ENCODE data around the gene ASB6. TPM values are rescaled to one million over a fixed set of nuclear protein-coding genes. Genes with fewer than 3 reads are reported as not detected.

Gene ASB6
- polyA plus RNA-seq, 2 of the 4 experiments (the other 2 are of a cell fraction), result 9.2 to 17.3 TPM

DNA sequence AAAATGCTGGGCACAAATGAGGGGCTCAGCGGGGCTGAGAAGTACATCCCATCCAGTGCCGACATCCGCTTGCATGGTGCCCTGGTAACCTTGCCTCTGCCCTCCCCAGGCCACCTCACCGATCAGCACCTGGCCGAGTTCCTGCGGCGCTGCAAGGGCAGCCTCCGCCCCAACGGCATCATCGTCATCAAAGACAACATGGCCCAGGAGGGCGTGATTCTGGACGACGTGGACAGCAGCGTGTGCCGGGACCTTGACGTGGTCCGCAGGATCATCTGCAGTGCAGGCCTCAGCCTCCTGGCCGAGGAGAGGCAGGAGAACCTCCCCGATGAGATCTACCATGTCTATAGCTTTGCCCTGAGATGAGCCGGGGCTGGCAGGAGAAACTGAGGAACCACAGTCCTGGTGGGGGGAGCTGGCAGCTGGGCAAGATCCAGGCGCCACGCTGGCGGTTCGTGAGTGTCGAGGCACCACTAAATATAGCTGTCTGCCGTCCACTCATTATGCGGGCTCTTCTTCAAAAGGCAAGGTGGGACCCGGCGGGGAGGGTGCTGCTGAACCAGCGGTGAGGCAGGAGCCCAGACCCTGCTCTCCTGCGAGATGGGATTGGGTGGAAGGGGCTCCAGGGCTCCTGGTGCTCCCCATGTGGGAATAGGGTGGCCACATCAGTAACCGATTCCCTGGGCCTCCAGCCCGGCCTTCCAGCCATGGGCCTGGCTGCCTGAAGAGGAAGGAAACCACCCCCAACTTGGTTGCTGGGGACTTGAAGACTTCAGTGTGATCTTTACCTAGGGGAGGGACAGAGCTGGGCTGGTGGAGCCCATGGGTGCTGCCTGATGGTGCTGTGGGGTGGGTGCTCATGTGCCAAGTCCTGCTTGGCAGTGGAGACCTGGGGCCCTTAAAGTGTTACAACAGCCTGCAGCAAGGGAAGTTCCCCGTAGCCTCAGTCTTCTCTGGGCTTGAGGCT is 6.6 kb downstream of the ASB6 start:
- no peak overlapping the region for H3K27ac ChIP-seq
- POLR2A ChIA-PET, result no interaction called here
- CTCF ChIA-PET, result interaction anchor here (1.0 to 26.2 kb wide), 3 partner anchors 11 to 502 kb away, joined by 4 to 947 read pairs (median 8); no protein-coding TSS in a partner anchor
- no peak for ATAC-seq
- H3K4me3 ChIP-seq, result no peak overlapping the region
- no peak overlapping the region for H3K4me2 ChIP-seq
- TF ChIP-seq, protein P1, sequence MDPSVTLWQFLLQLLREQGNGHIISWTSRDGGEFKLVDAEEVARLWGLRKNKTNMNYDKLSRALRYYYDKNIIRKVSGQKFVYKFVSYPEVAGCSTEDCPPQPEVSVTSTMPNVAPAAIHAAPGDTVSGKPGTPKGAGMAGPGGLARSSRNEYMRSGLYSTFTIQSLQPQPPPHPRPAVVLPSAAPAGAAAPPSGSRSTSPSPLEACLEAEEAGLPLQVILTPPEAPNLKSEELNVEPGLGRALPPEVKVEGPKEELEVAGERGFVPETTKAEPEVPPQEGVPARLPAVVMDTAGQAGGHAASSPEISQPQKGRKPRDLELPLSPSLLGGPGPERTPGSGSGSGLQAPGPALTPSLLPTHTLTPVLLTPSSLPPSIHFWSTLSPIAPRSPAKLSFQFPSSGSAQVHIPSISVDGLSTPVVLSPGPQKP (IDR thresholded peaks at IDR 0.05; ENCODE audit: low read depth, low read length), result no peak
- TF ChIP-seq CEBPB (IDR thresholded peaks at IDR 0.05), result no peak
- no peak for TF ChIP-seq ESRRA (IDR thresholded peaks at IDR 0.05; ENCODE audit: borderline replicate concordance, low read length)
- no peak for TF ChIP-seq HOXB5 (CRISPR knock-in tag; IDR thresholded peaks at IDR 0.05)
- no peak for TF ChIP-seq KDM1A (IDR thresholded peaks at IDR 0.05; ENCODE audit: low read depth)
- TF ChIP-seq HOXB13 (CRISPR knock-in tag; IDR thresholded peaks at IDR 0.05; ENCODE audit: low read depth), result no peak
- no peak for TF ChIP-seq TFCP2L1 (CRISPR knock-in tag; IDR thresholded peaks at IDR 0.05)
- TF ChIP-seq RAD21 (conservative IDR thresholded peaks at IDR 0.05 in 1 of 2, IDR thresholded peaks at IDR 0.05 in 1 of 2), result no peak
- TF ChIP-seq TP53 (CRISPR knock-in tag; IDR thresholded peaks at IDR 0.05), result no peak
- TF ChIP-seq, protein P2, sequence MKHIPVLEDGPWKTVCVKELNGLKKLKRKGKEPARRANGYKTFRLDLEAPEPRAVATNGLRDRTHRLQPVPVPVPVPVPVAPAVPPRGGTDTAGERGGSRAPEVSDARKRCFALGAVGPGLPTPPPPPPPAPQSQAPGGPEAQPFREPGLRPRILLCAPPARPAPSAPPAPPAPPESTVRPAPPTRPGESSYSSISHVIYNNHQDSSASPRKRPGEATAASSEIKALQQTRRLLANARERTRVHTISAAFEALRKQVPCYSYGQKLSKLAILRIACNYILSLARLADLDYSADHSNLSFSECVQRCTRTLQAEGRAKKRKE (CRISPR knock-in tag; IDR thresholded peaks at IDR 0.05; ENCODE audit: low read depth), result no peak
- 91% methylated on average over 32 of the region's 34 CpGs for WGBS (ENCODE audit: missing lambda C conversion rate)
- DNase-seq (ENCODE audit: low read depth in 1 of 2, low spot score in 1 of 2), result no peak
- H3K9me3 ChIP-seq, result no peaks in the 10 kb centered on the region
- peaks cover 10% of the 10 kb centered on the region for H3K4me1 ChIP-seq
- FAIRE-seq, result no peak

DNA sequence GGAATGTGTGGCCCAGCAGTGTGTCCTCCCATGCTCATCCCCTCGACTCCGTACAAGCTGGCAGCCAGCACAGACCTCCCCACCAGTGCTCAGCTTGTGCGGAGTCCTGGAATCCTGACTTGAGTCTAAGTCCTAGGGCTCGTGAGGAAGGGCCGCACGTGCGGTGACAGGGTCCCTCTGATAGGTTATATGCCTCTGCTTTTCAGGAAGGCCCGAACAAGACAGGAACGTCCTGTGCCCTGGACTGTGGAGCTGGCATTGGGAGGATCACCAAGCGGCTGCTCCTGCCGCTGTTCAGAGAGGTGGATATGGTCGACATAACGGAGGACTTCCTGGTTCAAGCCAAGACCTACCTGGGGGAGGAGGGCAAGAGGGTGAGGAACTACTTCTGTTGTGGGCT is 8.1 kb downstream of the ASB6 start:
- no peak overlapping the region for H3K4me2 ChIP-seq
- ChIA-PET POLR2A (interaction anchor here (0.6 kb wide), 1 partner anchor 8 kb away, joined by 3 read pairs; the partner anchor contains the start of gene NTMT1), CTCF (interaction anchor here (0.9 to 26.2 kb wide), 6 partner anchors 6 to 500 kb away, joined by 3 to 947 read pairs (median 12); partner anchors contain the start of gene ASB6)
- H3K4me3 ChIP-seq, result no peak overlapping the region
- H3K9me3 ChIP-seq, result no peaks in the 10 kb centered on the region
- TF ChIP-seq POLR2AphosphoS2 (conservative IDR thresholded peaks at IDR 0.05; ENCODE audit: low read length) (no peak), MAZ (IDR thresholded peaks at IDR 0.05; ENCODE audit: borderline replicate concordance, low read depth, low read length) (no peak), RCOR1 (IDR thresholded peaks at IDR 0.05; ENCODE audit: low read depth, low read length) (no peak)
- FAIRE-seq (no peak), DNase-seq (ENCODE audit: low read depth in 1 of 2, low spot score in 1 of 2) (no peak), ATAC-seq (no peak)
- H3K27ac ChIP-seq, result no peak overlapping the region
- WGBS (ENCODE audit: missing lambda C conversion rate), result 96% methylated on average over 12 of the region's 13 CpGs
- H3K4me1 ChIP-seq, result peaks cover 7% of the 10 kb centered on the region; the same call in 2 of the 3 replicates

DNA sequence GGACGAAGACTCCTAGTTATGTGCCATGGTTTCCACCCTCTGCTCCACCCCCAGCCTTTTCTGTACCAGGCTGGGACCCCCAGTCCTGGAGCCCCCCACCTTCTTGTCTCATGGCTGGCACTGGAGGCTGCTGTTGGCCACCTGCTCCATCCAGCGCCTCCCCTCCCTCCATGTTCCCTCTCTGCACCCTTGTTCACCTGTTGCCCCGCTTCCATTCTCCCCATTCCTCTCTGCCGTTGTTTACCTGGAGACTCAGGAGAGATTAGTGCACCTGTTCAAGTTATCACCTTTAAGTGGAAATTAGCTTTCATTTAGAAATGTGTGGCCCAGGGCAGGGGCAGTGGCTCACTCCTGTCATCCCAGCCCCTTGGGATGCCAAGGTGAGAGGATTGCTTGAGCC is 8.7 kb downstream of the ASB6 start:
- ChIA-PET CTCF (interaction anchor here (1.0 to 26.2 kb wide), 5 partner anchors 7 to 500 kb away, joined by 4 to 947 read pairs (median 16); partner anchors contain the start of gene ASB6), POLR2A (interaction anchor here (0.6 kb wide), 1 partner anchor 7 kb away, joined by 3 read pairs; the partner anchor contains the start of gene NTMT1)
- 94% methylated on average over 4 of the region's 4 CpGs for WGBS (ENCODE audit: missing lambda C conversion rate)
- Histone ChIP-seq H3K4me1 (peaks cover 12% of the 10 kb centered on the region; the same call in 2 of the 3 replicates), H3K27ac (no peak overlapping the region), H3K4me2 (no peak overlapping the region), H3K4me3 (no peak overlapping the region), H3K9me3 (no peaks in the 10 kb centered on the region)
- FAIRE-seq (no peak), ATAC-seq (no peak), DNase-seq (ENCODE audit: low read depth in 1 of 2, low spot score in 1 of 2) (no peak)
- TF ChIP-seq NR3C1 (IDR thresholded peaks at IDR 0.05), result no peak
- TF ChIP-seq ZFP36 (IDR thresholded peaks at IDR 0.05; ENCODE audit: borderline replicate concordance, partially characterized antibody), result no peak
- no peak for TF ChIP-seq RFX5 (IDR thresholded peaks at IDR 0.05)
- TF ChIP-seq, protein P3, sequence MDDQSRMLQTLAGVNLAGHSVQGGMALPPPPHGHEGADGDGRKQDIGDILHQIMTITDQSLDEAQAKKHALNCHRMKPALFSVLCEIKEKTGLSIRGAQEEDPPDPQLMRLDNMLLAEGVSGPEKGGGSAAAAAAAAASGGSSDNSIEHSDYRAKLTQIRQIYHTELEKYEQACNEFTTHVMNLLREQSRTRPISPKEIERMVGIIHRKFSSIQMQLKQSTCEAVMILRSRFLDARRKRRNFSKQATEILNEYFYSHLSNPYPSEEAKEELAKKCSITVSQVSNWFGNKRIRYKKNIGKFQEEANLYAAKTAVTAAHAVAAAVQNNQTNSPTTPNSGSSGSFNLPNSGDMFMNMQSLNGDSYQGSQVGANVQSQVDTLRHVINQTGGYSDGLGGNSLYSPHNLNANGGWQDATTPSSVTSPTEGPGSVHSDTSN (IDR thresholded peaks at IDR 0.05), result no peak
- no peak for TF ChIP-seq EHMT2 (IDR thresholded peaks at IDR 0.05; ENCODE audit: low read depth)
- no peak for TF ChIP-seq EP300 (IDR thresholded peaks at IDR 0.05)
- TF ChIP-seq POLR2A (IDR thresholded peaks at IDR 0.05; ENCODE audit: low read length), result no peak
- TF ChIP-seq, protein P4, sequence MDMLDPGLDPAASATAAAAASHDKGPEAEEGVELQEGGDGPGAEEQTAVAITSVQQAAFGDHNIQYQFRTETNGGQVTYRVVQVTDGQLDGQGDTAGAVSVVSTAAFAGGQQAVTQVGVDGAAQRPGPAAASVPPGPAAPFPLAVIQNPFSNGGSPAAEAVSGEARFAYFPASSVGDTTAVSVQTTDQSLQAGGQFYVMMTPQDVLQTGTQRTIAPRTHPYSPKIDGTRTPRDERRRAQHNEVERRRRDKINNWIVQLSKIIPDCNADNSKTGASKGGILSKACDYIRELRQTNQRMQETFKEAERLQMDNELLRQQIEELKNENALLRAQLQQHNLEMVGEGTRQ (IDR thresholded peaks at IDR 0.05), result no peak
- TF ChIP-seq, protein P1 (IDR thresholded peaks at IDR 0.05; ENCODE audit: low read depth, low read length), result no peak
- TF ChIP-seq EHF (CRISPR knock-in tag; IDR thresholded peaks at IDR 0.05), result no peak
